ENCODE results near the gene LINC00237. TPM values are rescaled to one million over a fixed set of nuclear protein-coding genes. Genes with fewer than 3 reads are reported as not detected.

Gene LINC00237
- total and polyA plus RNA-seq, 12 donors = 0.14 TPM; not detected in 11

DNA sequence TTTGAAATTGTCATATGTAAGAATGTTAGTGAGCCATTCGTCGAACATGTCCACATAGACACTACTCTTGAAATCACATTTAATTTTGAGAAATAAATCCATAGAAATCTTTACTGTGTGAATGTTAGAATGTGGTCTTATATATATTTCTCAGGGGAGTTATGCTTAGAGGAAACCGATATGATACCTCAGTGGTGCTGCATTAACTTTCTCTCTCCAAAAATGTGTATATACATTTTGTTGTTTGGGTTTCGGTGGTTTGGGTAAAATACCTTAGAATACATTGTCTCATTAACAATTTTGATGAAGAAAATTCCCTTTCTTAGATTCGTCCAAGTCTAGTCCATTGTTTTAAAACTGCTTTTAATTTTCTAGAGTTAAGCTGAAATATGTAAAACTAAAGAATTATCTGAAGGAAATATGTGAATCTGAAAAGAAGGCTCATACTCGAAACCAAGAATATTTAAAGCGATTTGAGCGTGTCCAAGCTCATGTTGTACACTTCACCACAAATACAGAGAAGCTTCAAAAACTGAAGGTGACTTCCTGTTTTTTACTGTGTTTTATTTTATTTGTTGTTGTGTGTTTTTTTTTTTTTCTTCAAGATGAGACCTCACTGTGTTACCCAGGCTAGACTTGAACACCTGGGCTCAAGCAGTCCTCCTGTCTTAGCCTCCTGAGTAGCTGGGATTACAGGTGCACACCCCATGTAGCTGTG is 30.0 kb upstream of the LINC00237 start:
- Histone ChIP-seq H3K4me1 (replicated peaks in 1 of 2) (no peaks in the 10 kb centered on the region), H3K9me3 (replicated peaks in 1 of 3) (no peaks in the 10 kb centered on the region), H3K27me3 (no peaks in the 10 kb centered on the region), H3K4me3 (no peak overlapping the region), H3K27ac (no peak overlapping the region), H3K36me3 (replicated peaks in 1 of 2) (peaks cover 0 to 8% of the 10 kb centered on the region in 2 donors)
- WGBS, 4 donors = 93 to 96% (median 95%) methylated on average over 8 of the region's 8 CpGs
- DNase-seq = no peak
- TF ChIP-seq POLR2A (IDR thresholded peaks at IDR 0.05) (no peak), CTCF (IDR thresholded peaks at IDR 0.05) (no peak)
- intact Hi-C loops (cut with DNase I) = no loop called here

- DNase-seq = no peak
- TF ChIP-seq CTCF (IDR thresholded peaks at IDR 0.05) = no peak
- intact Hi-C loops (cut with DNase I) = no loop called here
Measured at GRCh38 chr20:21134883-21135493, 28.8 kb upstream of the LINC00237 start.

DNA sequence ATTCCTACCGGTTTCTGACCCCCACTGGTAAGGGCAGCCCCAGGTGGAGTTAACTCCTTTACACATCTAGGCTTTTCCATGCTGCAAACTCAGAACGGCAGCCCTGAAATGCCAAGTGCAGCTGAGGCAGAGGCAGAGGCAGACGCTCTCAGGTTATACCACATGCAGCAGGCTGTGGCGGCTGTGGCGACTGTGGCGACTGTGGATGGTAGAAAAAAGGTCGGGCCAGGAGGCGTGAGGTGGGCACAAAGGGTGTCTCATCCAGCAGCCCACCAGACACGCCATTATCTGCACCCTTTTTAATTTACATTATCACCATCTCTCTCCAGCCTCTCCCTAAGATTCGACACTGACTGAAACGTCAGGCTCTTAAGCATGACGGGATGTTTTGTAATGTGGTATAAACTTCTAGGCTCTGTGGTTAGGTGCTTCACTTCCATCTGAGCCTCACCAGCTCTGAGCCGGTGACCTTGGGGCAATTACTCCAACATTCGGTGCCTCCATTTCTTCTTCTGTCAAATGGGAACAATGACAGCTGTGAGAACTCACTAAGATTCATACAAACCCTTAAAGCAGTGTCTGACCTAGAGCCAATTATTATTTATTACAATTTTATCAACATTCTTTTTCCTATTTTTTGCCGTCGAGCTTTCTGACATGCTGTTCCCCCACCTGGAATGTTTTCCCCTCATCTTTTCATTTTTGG is 27.9 kb upstream of the LINC00237 start:
- TF ChIP-seq CTCF (IDR thresholded peaks at IDR 0.05) (no peak), POLR2A (IDR thresholded peaks at IDR 0.05) (no peak)
- Histone ChIP-seq H3K4me3 (no peak overlapping the region), H3K9me3 (replicated peaks in 1 of 3) (no peaks in the 10 kb centered on the region), H3K27ac (no peak overlapping the region), H3K4me1 (replicated peaks in 1 of 2) (no peaks in the 10 kb centered on the region), H3K36me3 (replicated peaks in 1 of 2) (peaks cover 0 to 8% of the 10 kb centered on the region in 2 donors), H3K27me3 (no peaks in the 10 kb centered on the region)
- intact Hi-C loops (cut with DNase I) = no loop called here
- 91 to 96% (median 93%) methylated on average over 15 to 16 of the region's 16 CpGs for WGBS, 4 donors
- DNase-seq = no peak

More at GRCh38 chr20:21134883-21135493, 28.8 kb upstream of the LINC00237 start:
- 94 to 96% (median 95%) methylated on average over 10 of the region's 10 CpGs for WGBS, 4 donors
- peaks cover 0 to 8% of the 10 kb centered on the region in 2 donors for H3K36me3 ChIP-seq (replicated peaks in 1 of 2)
- no peaks in the 10 kb centered on the region for H3K9me3 ChIP-seq (replicated peaks in 1 of 3)
- H3K27me3 ChIP-seq = no peaks in the 10 kb centered on the region
- no peaks in the 10 kb centered on the region for H3K4me1 ChIP-seq (replicated peaks in 1 of 2)
- no peak overlapping the region for H3K27ac ChIP-seq
- H3K4me3 ChIP-seq = no peak overlapping the region

DNA sequence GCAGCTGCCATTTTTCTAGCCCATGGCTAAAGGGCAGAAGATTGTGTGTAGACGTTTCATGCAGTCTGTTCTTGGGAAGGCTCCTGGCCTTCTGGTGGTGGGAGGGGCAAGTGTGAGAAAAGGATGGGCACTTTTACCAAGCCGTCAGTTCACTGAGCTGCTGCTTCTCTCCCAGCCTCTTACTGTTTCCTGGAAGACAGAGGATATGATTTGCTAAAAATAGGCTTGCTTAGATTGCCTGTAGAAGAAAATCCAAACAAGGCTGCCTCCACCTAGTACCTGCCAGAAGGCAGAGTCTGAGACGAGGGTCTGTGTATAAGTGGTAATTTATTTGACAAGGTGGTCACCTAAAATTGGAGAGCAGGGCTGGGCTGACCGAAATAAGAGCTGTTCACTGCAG is 27.2 kb upstream of the LINC00237 start:
- H3K36me3 ChIP-seq (replicated peaks in 1 of 2) = peaks cover 0 to 8% of the 10 kb centered on the region in 2 donors
- intact Hi-C loops (cut with DNase I) = no loop called here
- no peak for DNase-seq
- TF ChIP-seq CTCF (IDR thresholded peaks at IDR 0.05) (no peak), POLR2A (IDR thresholded peaks at IDR 0.05) (no peak)
- H3K9me3 ChIP-seq (replicated peaks in 1 of 3) = no peaks in the 10 kb centered on the region
- no peak overlapping the region for H3K4me3 ChIP-seq
- WGBS, 4 donors = 79 to 88% (median 85%) methylated on average over 4 of the region's 4 CpGs
- H3K27ac ChIP-seq = no peak overlapping the region
- H3K27me3 ChIP-seq = no peaks in the 10 kb centered on the region
- no peaks in the 10 kb centered on the region for H3K4me1 ChIP-seq (replicated peaks in 1 of 2)

Measured in adrenal gland (tissue), 12 donors.